Fibroblast of pulmonary artery (primary cell): ENCODE data around the gene WASF3.

Experiments
- DNase-seq: peaks from one replicate; pipeline ENCODE4 v3.0.0-alpha.2; 2010; ENCODE audit warnings: low read depth
- H3K4me3 ChIP-seq: replicated peaks from 2 replicates; pipeline ENCODE4 v1.5.1; 2011; ENCODE audit warnings: low read depth, mild to moderate bottlenecking, control low read depth, low read length, moderate library complexity
- CTCF ChIP-seq: IDR thresholded peaks from 2 replicates; pipeline ENCODE4 v1.5.1; 2011; ENCODE audit warnings: mild to moderate bottlenecking, control low read depth, low read length, inconsistent platforms; ENCODE audit errors: missing control alignments

The WASF3 gene

GRCh38 chr13:26601669-26602068 is 44.2 kb downstream of the WASF3 start:
- no peak for TF ChIP-seq CTCF
- DNase-seq = peak; percentile 24
- H3K4me3 ChIP-seq = no peak overlapping the region

GRCh38 chr13:26602783-26603182 is 45.3 kb downstream of the WASF3 start:
- H3K4me3 ChIP-seq = no peak overlapping the region
- no peak for DNase-seq
- no peak for TF ChIP-seq CTCF

- TF ChIP-seq CTCF = no peak
- DNase-seq = no peak
- no peak overlapping the region for H3K4me3 ChIP-seq
Measured at GRCh38 chr13:26604784-26605545, 47.5 kb downstream of the WASF3 start.

- DNase-seq = no peak
- peak; percentile 8 for TF ChIP-seq CTCF
- no peak overlapping the region for H3K4me3 ChIP-seq
Measured at GRCh38 chr13:26605845-26606244, 48.4 kb downstream of the WASF3 start.

- no peak for TF ChIP-seq CTCF
- DNase-seq = no peak
Measured at GRCh38 chr13:26606631-26607030, 49.1 kb downstream of the WASF3 start.

GRCh38 chr13:26614721-26615120 is 57.2 kb downstream of the WASF3 start:
- DNase-seq = no peak

More at GRCh38 chr13:26606631-26607030, 49.1 kb downstream of the WASF3 start:
- no peak overlapping the region for H3K4me3 ChIP-seq

More at GRCh38 chr13:26614721-26615120, 57.2 kb downstream of the WASF3 start:
- no peak for TF ChIP-seq CTCF
- no peak overlapping the region for H3K4me3 ChIP-seq
